NCI-H1436 treated with DMSO at 0.1 percent for 48 hours (cell line): ENCODE measurements around the gene SLC39A10.

Experiments
- DNase-seq: peaks from one replicate; lab custom pipeline; 2025; lab: John Stamatoyannopoulos, UW

The SLC39A10 gene, protein sequence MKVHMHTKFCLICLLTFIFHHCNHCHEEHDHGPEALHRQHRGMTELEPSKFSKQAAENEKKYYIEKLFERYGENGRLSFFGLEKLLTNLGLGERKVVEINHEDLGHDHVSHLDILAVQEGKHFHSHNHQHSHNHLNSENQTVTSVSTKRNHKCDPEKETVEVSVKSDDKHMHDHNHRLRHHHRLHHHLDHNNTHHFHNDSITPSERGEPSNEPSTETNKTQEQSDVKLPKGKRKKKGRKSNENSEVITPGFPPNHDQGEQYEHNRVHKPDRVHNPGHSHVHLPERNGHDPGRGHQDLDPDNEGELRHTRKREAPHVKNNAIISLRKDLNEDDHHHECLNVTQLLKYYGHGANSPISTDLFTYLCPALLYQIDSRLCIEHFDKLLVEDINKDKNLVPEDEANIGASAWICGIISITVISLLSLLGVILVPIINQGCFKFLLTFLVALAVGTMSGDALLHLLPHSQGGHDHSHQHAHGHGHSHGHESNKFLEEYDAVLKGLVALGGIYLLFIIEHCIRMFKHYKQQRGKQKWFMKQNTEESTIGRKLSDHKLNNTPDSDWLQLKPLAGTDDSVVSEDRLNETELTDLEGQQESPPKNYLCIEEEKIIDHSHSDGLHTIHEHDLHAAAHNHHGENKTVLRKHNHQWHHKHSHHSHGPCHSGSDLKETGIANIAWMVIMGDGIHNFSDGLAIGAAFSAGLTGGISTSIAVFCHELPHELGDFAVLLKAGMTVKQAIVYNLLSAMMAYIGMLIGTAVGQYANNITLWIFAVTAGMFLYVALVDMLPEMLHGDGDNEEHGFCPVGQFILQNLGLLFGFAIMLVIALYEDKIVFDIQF

DNA sequence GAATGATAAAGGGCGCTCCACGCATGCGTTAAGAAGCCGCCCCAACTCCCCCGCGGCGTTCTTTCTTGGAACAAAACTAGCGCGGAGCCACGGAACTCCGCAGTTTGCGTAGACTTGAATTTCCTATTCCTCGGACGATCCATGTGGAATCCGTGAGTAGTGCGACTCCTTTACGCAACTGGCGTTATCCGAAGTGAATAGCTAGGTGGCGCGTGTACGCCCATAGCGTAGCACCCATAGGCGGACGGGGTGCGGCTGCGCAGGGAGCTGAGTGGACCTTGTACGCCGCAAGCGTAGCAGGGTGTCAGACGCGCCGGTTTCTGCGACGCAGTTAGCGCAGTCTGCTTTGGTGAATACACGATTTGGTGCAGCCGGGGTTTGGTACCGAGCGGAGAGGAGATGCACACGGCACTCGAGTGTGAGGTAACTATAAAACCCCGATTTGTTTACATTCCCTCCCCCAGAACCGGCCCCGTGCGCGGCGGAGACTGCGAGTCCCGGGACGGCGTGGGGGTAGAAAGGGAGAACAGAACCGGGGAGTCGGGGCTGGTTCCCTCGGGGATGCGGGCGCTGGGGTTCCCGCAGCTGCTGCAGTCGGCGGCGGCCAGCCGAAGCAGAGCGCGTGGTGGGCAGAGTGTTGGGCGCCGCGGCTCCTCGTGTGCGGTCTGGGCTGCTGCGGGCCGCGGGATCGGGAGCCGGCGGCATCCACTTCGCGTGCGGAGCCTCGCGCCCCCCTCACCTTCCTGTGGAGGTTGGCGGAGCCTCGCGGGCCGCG lies at the start of gene SLC39A10:
Gene SLC39A10, plus strand, starts transcription at position 368 of the 775 bp plus-strand sequence. CDS start 22,817 bp downstream, outside the sequence.
- peak; percentile 92 for DNase-seq

GRCh38 chr2:195608768-195609454 lies 48.1 kb upstream of the SLC39A10 start:
- no peak for DNase-seq

GRCh38 chr2:195610717-195611116 lies 46.3 kb upstream of the SLC39A10 start:
- DNase-seq, result no peak

DNA sequence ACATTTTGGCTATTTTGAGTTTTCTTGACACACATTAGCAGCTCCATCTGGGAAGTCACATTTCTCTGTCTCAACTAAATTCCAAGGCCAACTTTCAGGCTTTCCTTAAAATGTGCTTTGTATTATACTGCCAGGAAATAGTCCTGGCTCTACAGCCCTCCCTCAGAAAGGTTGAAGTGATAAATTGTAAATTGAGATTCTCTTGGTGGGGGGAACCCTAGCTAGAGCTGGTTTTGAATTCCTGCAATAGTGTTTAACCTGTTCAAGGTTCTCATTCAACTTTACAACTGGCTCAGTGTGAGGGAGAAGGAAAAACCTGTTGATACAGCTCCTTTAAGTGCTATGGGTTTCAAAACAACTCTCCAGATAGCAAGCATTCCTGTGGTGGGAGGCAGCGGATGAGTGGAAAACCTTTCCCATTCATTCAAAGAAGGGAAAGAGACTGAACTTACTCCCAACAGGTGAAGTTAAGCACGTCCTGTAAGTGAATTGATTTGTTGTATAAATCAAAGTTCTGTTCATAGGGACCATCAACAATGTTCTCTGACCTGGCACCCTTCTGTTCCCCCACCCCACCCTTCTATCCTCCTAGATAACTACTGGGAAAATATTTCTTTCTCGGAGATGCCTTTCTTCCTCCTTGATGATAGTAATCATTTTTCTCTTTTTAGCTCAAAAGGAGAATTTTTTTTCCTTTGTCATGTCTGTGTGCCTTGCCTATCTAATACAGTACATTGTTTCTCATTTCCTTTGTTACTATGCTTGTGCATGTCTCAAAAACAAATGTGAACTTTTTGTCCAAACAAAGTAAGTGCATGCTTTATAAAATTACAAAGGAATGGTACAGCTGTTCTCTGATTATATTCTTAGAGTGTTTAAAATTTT lies 44.2 kb upstream of the SLC39A10 start:
- no peak for DNase-seq

DNA sequence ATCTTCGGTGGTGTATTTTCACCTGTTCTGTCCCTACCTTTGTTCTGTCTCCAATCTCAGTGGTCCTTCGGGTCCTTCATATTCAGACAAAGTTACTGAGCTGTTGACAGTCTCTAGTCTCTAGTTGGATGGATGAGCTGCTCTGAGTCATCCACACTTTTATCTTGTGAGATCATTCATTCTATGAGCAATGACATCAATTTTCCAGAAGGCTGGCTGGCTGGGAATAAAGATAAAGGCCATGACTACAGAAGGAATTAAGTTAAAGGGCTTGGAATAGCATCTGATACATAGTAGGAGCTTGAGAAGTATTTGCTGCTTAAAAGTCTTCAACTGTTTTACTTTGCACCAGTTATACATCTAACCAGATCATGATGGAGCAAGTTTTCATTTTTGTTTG lies 43.1 kb upstream of the SLC39A10 start:
- DNase-seq, result no peak

DNA sequence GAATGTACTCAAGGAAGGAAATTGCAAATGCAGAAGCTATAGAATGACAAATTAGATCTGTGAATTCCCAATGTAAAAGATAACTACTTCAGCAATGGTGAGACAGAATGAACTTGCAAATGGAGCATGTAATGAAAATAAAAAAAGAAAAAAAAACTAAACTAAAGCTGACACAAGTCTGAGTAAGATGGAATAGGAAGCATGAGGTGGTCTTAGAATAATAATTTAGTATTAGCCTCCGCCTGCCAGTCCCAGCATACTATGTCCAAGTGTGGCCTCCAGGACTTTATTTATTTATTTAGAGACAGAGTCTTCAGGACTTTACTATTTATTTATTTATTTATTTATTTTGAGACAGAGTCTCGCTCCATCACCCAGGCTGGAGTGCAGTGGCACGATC lies 37.4 kb upstream of the SLC39A10 start:
- DNase-seq, result no peak

DNA sequence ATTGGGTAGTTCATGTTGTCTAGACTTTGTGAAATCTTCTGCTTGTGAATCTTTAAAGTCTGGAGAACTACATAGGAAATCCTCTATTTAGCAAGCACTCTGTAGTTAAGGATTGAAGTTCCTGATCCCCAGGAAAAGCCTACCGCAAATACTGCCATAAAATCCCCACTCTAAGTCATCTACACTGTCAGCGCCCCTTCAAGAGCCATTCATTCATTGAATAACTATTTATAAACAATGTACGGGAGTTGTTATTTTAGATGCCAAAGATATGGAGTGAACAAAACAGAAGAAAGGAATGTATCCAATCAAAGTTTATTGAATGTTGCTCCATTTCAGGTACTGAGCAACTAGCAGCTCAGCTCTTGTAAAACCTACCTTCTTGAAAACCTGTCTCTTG lies 36.5 kb upstream of the SLC39A10 start:
- no peak for DNase-seq

DNA sequence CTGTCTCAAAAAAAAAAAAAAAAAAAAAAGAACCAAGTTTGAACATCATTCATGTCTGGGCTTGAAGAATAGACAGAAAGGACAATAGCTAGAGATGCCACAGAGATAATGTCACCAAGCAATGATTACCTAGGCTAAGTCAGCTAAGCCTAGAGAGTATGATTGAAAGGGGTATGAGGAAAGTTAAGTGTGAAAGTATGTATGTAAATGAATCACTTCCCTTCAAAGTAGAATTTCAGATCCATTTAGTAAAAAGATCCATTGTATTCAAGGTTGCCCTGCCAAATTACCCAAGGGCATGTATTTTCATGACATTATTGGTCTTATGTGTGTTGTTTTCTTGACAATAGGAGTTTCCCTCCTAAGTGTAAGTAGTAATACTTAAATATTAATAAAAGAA lies 34.1 kb upstream of the SLC39A10 start:
- DNase-seq, result no peak

DNA sequence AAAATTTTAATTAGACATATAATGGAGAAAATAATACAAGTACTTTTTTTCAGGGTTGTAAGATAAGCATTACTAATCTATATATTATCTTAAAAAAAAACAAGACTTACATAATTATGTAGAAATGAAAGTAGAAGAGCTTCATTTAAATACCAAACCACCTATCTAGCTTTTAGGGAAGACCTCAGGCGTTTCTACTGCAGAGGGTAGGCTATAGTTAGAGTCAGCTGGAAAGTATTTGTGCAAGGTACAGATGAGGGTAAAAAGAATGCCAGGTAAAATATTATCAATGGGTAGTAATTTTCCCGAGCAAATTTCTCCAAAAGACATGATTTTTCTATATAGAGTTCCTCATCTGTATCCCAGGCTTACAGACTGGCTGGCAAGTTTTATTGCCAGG lies 30.5 kb upstream of the SLC39A10 start:
- DNase-seq, result no peak

GRCh38 chr2:195628666-195629065 lies 28.4 kb upstream of the SLC39A10 start:
- no peak for DNase-seq

DNA sequence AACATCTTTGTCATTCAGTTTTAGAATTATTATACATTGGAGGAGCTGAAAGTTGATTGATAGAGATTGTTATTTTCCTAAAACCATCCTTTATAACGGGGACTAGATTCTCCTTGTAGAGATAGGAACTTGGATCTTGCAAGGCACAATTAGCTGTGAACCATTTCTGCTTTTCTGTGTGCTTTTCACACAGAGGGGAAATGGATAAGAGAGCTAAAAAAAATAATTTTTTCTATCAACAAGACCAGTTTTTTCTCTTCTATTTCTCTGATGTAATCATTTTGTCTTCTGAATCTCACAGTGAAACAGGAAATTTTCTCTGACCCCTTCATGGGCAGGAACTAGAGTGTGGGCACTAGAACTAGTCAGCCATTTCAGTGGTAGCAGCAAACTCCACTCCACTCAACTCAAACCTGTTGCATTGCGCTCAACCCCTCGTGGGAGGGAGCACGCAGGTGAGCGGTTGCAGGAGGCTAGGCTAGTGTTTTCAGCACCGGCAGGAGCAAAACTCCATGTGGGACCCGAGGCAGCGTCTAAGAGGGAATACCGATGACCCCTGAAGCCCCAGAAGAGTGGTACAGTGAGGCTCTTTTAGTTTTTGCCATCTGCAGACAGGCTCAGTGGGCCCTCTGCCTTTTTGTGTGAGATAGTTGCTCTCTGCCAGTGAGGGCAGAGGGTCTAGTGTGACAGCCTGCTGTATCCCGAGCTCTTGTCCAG lies 24.0 kb upstream of the SLC39A10 start:
- no peak for DNase-seq

DNA sequence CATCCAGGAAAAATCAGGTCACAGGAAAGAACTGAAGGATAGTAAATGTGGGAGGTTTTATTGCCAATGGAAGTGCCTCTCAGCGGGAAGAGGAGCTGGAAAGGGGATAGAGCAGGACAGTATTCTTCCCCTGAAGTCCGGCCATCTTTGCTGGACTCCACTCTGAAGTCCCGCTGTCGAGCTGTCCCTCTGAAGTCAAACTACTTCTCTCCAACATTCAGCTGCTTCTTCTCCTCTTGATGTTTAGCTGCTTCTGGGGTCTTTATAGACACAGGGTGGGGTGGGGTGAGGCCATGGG lies 23.5 kb upstream of the SLC39A10 start:
- no peak for DNase-seq

DNA sequence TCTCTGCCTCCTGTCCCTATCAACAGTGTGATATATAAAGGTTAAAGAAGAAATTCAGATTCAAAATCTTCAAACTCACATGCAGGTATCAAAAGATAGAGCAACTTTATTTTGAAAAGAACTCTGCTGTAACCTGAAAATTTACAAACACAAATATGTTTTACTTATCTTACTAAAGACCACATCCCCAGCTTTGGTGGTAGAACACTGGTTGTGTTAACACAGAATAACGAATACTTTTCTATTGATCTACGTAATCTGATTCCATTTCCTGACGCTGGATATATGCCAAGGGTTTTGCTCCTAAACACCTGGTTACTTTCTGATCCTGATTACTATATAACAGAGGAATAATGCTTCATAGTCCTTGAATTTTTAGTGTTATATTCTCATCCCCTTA lies 23.1 kb upstream of the SLC39A10 start:
- DNase-seq, result no peak

DNA sequence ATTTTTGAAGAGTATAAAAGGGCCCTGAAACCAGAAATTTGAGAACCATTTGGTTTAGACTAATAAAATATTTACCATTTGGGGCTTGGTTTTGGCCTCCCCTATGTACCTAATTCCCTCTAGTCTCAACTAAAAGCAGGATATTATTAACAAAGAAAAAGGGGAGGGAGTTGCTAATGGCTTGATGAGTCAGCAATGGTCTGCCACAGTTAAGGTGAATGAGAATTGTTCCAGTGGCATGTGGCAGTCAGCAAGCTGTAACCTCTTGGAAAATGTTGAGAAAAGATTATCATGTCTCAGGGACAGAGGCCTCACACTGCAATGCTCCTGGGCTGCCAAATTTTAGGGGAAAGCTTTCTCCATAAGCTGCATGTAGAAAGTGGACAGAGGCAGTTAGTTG lies 20.1 kb upstream of the SLC39A10 start:
- no peak for DNase-seq

GRCh38 chr2:195638750-195639149 lies 18.3 kb upstream of the SLC39A10 start:
- DNase-seq, result no peak

- no peak for DNase-seq
Observed at GRCh38 chr2:195639238-195639858, 17.7 kb upstream of the SLC39A10 start.

- DNase-seq, result no peak
Observed at GRCh38 chr2:195639959-195640358, 17.1 kb upstream of the SLC39A10 start.

GRCh38 chr2:195642027-195642678 lies 14.9 kb upstream of the SLC39A10 start:
- no peak for DNase-seq

GRCh38 chr2:195642679-195643068 lies 14.4 kb upstream of the SLC39A10 start:
- no peak for DNase-seq
